NCI-H1092 treated with DMSO at 0.1 percent for 48 hours (cell line): ENCODE measurements around the gene MAP2K1.
A peak's percentile ranks its signal among the peaks of the same experiment; 100 is the strongest.

Source experiments
- DNase-seq: peaks from one replicate; lab custom pipeline; 2025; lab: John Stamatoyannopoulos, UW

The MAP2K1 gene

GRCh38 chr15:66504563-66505429 is 118.1 kb downstream of the MAP2K1 start, which contains the start of the genes RPL4 and ZWILCH:
TSS of gene RPL4 (minus strand) at chr15:66504855. CDS start at chr15:66504790, 65 bp downstream.
TSS of gene ZWILCH (plus strand) at chr15:66505326. CDS start at chr15:66505339, 13 bp downstream.
- DNase-seq = peak; percentile 65

- DNase-seq = peak; percentile 30
Measured at GRCh38 chr15:66505430-66505811, 118.7 kb downstream of the MAP2K1 start.

DNA sequence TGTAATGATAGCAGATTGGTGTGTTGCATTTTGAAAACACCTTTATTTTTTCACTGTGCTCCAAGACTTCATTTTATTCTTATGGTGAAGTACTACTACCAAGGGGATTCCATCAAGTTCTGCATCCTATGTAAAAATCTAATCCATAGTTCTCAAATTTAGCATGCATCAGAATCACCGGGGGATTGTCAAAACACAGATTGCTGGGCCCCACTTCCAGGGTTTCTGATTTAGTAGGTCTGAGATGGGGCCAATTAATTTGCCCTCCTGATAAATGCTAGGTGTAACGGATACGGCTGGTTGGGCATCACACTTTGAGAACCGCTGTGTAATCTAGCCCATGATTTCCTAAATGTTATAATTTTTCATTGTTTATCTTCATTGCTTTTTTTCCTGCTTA is 119.1 kb downstream of the MAP2K1 start:
- no peak for DNase-seq

DNA sequence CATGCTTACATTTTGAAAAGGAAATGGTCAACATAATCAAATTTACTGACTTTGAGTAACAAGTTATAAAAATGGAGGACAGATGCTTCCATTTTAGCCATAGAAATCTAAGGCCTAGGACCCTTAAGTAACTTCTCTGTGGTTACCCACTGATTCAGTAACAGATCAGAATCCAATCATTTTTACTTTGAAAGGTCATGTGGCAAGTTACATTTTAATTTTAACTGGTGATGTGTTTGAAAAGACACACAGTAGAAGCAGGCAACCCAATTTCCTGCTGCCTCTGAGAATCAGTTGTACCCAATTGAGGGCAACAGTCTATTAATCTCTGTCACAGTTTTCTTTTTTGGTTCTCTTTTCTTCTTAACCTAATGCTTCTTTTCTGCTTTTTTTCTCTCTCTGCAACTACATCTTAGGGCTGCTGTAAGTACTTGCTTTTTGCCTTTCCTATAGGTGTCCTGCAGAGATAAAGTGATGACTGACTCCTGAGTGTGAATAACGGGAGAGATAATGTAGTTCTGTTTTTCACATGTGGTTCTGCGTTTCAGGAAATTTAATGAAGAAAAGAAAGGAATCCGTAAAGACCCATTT is 121.7 kb downstream of the MAP2K1 start:
- DNase-seq = no peak

DNA sequence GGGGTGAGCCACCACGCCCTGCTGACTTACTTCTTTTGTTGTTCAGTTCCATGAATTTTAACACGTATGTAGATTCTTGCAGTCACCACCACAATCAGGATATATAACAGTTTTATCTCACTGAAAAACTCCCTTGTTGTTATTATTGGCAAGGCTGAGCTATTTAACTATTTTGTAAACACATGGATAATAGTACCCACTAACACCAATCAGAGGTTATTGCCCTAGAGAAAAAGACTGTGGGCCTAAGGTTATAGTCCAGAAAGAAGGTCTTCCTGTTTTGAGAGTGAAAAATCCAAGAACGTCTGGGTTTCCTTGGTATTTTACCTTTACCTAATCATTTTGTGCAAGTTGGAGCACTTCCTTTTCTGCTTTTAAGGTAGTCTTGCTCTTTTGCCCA is 127.9 kb downstream of the MAP2K1 start:
- no peak for DNase-seq

GRCh38 chr15:66515901-66516322 is 129.2 kb downstream of the MAP2K1 start:
- no peak for DNase-seq

DNA sequence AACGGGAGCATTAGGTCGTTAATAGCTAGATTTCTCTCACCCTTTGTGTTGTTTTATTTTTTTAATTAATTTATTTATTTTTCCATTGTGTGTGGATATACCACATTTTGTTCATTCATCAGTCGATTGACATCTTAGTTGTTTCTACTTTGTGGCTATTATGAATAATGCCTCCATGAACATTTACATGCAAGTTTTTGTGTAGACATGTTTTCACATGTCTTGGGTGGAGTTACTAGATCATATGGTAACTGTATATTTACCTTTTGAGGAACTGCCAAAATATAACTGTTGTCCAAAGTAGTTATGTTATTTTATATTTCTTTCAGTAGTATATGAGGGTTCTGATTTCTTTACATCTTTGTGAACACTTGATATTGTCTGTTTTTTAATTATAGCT is 137.2 kb downstream of the MAP2K1 start:
- DNase-seq = no peak

DNA sequence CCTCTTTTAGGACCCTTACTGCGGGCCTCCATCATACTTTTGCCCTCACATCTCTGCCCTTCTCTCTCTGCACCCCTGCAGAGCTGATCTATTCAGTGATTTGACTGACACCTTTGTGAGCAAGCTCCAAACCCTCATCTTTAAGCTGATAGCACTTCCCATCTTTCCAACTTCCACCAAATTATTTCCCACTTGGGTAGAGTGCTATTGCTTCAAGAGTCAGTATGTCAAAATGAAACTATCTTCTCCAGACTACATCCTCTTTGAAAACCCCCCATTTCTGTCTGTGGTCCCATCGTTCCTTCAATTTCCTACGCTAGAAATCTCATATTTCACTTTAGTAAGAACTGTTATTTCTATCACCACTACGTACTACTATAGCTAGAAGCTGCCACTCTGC is 138.1 kb downstream of the MAP2K1 start:
- no peak for DNase-seq

- no peak for DNase-seq
Measured at GRCh38 chr15:66535056-66535455, 148.3 kb downstream of the MAP2K1 start.
